Fibroblast of skin of abdomen (primary cell): ENCODE measurements around the gene FILIP1.

Experiments used
- DNase-seq: peaks from one replicate; pipeline ENCODE4 v3.0.0-alpha.2; 2013

The FILIP1 gene

GRCh38 chr6:75334266-75335040, 159.1 kb downstream of the FILIP1 start:
- DNase-seq: peak; percentile 75

DNA sequence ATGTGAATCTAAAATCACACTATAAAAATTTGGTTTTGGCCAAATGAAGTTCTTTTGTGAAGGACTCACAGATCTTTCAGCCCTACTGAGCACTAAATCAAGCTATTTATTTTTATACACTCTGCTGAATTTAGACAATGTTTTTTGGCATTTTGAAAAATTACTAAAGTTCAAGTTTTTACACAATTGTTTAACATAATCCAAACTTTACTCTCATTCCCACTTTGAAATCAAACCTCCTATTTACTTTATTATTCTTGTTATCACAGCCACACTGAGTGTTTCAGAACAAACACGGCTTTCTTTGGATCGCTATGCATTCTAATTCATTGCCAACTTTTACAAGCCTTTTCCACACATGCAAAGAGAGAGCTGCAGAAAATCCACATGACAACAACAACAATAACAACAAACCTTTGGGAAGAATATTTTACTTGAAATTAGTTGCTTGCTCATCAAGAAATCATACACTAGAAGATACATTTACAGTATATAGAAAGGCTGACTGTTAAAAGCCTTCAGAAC, 159.9 kb downstream of the FILIP1 start:
- no peak for DNase-seq

DNA sequence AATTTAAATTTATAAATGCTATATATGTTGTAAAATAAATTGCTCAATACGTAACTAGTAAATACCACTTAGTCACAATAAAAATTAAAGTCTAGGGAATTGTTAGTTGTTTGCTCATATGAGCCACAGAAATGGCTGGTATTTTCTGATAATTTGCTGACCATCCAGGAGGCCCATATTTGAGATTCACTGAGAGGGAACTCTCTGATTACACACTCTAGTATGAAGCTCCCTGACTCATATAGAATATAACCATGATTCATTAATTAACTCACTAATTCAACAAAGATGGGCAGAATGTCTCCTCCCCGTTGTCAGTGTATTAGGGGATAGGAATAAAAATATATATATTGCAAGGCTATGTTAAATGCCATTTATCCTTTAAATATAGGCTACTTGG, 162.4 kb downstream of the FILIP1 start:
- peak; percentile 96 for DNase-seq

DNA sequence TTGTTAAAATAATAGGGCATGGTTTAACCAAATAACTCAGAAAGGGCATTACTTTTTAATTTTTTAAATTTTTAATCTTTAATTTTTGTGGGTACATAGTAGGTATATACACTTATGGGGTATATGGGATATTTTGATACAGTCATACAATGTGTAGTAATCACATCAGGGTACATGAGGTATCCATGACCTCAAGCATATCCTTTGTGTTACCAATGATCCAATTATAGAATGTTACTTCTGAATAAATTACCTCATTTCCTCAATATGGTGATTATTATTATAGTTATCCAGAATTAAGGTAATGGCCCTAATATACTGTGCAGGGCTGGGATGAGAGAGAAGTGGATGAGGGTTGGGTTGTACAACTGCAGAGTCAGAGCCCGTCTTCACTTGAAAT, 163.9 kb downstream of the FILIP1 start:
- DNase-seq: no peak

DNA sequence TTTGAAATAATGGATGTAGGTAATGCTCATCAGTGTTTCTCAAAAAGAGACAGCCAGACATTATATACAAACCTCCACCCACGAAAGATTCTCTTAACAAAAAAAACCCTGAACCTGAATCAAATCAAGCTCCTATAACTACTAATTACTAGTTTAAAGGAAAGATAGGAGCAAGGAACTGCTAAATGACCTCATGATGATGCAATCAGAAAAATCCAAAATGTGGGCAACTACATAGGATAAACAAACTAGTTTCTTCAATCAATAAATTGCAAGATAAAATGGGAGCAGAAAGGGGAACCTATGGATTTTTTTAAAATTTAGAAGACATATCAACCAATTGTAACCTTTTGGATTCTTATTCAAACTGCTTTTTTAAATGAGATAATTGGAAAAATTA, 165.8 kb downstream of the FILIP1 start:
- no peak for DNase-seq

- DNase-seq: no peak
Measured at GRCh38 chr6:75326557-75327258, 166.9 kb downstream of the FILIP1 start.

- DNase-seq: no peak
Measured at GRCh38 chr6:75318900-75319299, 174.7 kb downstream of the FILIP1 start.

GRCh38 chr6:75317503-75318206, 175.9 kb downstream of the FILIP1 start:
- DNase-seq: peak; percentile 79

DNA sequence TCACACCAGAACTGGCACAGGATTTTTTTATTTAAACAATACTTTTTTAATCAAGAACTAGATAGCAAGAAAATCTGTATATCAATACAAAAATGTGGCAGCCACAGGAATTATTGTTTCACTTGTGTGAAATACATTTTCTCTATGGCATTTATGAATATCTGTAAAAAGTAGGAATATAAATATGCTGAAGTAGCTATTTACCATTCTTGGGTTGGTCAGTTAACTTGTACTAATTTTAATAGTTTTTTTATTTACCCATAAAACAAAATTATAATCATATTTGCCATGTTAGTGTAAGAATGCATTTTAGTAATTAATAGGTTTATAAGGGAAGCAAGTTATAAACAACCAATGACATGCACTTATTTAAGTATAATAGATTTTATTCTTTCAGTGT, 177.6 kb downstream of the FILIP1 start:
- no peak for DNase-seq

GRCh38 chr6:75308250-75308988, 185.2 kb downstream of the FILIP1 start:
- DNase-seq: no peak

DNA sequence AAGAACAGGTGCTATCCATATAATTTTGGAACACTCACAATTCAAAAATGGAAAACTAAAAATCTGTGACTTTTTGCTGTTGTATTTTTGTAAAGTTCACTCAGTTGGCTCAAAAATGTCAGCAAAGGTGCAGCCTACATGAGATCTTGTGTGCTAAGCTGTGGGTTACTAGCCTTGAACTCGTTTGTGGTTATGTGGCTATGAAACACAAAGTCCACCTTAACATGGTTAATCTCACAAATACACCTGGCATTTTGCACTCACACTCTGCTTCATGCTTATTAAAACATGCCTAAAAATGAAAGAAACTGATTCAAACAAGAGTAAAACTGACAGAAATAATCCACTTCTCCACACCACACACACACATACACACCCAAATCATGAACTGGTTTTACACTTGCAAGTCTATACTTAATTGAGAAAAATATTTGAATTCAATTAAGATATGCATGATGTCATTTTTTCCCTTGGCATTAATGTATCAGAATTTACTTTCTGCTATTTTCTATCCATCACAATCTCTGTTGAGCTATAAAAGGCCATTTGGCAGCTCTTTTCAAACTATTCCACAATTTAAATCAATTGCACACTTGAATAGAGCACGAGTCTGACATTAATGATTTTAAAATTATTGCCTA, 186.1 kb downstream of the FILIP1 start:
- DNase-seq: no peak

DNA sequence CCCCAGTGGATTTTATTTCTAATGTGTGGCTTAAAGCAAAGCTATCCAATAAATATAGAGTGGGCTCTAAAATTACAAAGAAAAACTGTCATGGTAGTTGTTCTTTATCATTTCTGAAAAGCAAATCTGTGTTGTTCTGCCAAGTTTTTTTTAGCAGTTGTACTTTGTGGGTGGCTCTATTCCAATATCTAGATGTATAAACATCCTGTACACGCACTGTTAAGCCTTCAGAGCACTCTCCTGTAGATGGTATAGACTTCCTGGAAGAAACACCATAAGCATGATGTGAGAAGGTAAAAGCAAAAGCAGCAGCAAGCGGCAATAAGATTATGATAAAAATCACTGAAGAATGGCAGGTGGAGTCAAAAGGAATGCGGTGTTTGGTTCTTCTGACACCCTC, 187.5 kb downstream of the FILIP1 start:
- no peak for DNase-seq

DNA sequence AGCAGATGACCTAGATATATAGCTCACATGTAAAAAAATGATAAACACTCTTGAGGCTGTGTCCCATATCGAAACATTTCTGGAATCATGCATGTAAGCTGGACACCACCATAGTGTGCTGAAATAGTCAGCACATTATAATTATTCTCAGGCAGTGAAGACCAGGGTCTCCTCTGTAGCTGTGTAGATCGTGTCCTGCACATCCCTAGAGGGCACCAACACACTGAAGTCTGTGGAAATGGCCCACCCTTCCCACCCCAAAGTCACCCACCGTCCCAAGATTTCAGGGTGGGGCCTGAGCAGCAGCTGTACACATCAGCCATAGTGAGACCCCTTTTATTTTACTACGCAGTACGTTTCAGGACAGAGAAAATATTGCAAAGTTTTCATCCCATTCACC, 188.0 kb downstream of the FILIP1 start:
- DNase-seq: no peak

DNA sequence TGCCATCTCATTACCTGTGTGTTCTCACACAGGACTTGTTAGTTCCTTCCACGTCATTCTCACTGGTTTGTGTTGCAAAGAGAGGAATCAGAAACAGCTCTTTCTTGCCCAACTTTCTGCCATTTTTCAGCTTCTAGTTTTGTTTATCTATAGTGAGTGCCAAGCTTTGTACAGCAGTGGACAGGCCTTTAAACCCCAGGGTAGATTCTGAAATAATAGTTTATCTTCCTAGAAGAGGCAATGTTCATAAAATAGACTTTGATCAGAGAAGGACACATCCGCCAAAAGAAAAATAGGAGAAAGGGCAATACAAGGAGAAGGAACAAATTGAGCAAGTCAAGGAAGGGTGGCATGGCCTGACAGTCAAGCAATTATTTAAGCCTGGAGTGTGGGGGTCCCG, 191.3 kb downstream of the FILIP1 start:
- no peak for DNase-seq

- no peak for DNase-seq
Measured at GRCh38 chr6:75301537-75301936, 192.1 kb downstream of the FILIP1 start.

DNA sequence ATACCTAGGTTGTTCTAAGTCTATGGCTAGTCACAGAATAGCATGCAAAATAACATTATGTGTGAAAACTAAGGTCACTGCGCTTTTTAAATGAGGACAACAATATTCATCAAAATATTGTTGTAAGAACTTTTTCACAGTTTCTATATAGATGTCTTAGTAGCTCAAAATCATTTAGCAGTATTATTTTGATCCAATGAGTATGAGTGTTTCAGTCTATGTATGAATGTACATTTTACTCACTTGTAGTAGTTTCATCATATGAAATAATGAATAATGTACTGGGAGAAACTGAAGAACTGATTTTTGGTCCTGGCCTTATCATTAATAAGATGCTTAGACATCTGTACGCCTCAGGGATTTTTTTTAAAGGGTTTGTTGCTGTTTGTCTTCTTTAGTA, 192.5 kb downstream of the FILIP1 start:
- no peak for DNase-seq

- DNase-seq: no peak
Measured at GRCh38 chr6:75300531-75300855, 193.1 kb downstream of the FILIP1 start.

- peak; percentile 31 for DNase-seq
Measured at GRCh38 chr6:75299801-75300530, 193.6 kb downstream of the FILIP1 start.

- DNase-seq: peak; percentile 66
Measured at GRCh38 chr6:75296811-75297779, 196.5 kb downstream of the FILIP1 start.

DNA sequence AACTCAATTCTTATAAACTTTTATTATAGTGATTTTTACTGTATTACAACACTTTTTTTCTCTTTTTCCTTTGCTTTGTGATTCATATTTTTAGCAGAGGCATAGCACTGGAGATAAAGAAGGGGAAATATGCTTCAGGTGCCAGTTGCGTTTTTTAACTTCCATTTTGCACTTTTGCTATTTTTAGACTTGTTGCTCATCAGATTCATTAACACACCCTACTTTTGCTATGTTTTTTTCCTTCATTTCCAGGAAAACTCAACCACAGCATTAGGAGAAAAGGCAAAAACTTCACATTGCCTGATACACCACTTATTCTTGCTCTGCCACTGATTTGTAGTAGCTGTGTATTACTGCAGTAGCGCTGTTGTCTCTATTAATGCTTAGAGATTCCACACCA, 201.0 kb downstream of the FILIP1 start:
- no peak for DNase-seq
